ENCODE data around the gene ABHD16A. TPM values are rescaled to one million over a fixed set of nuclear protein-coding genes. Genes with fewer than 3 reads are reported as not detected.

Gene ABHD16A
- total RNA-seq, 1 donor from 2014 or later, result 50.0 TPM

GRCh38 chr6:31655349-31656237, 47.5 kb downstream of the ABHD16A start, which contains the start of gene APOM:
APOM (plus strand) TSS chr6:31655894; CDS start chr6:31655967, 73 bp downstream.

Other genes with a start within 250 kb of the ABHD16A start
- 11.6 and 21.9 TPM in 2 replicates for gene MICB, start 205.2 kb downstream of the ABHD16A start, total RNA-seq
- gene MCCD1, start 174.4 kb downstream of the ABHD16A start, total RNA-seq, result not detected in 2 replicates
- 355 and 485 TPM in 2 replicates for gene DDX39B, start 161.3 kb downstream of the ABHD16A start, total RNA-seq
- gene ATP6V1G2, start 156.7 kb downstream of the ABHD16A start, total RNA-seq, result 2.0 and 3.0 TPM in 2 replicates
- gene NFKBIL1, start 155.7 kb downstream of the ABHD16A start, total RNA-seq, result 26.0 and 36.1 TPM in 2 replicates
- not detected in 2 replicates for gene LTA, start 131.0 kb downstream of the ABHD16A start, total RNA-seq
- not detected in 2 replicates for gene TNF, start 127.8 kb downstream of the ABHD16A start, total RNA-seq
- 0.25 TPM in 1 of 2 replicates, not detected in the other for gene LTB, start 120.9 kb downstream of the ABHD16A start, total RNA-seq
- gene LST1, start 117.0 kb downstream of the ABHD16A start, total RNA-seq, result not detected in 2 replicates
- gene NCR3, start 110.3 kb downstream of the ABHD16A start, total RNA-seq, result not detected in 2 replicates
- not detected in 2 replicates for gene AIF1, start 88.1 kb downstream of the ABHD16A start, total RNA-seq
- 42.2 and 46.1 TPM in 2 replicates for gene PRRC2A, start 82.6 kb downstream of the ABHD16A start, total RNA-seq
- gene BAG6, start 50.7 kb downstream of the ABHD16A start, total RNA-seq, result 122 and 128 TPM in 2 replicates
- gene APOM, start 47.4 kb downstream of the ABHD16A start, total RNA-seq, result 0.89 and 1.2 TPM in 2 replicates
- gene C6orf47, start 42.5 kb downstream of the ABHD16A start, total RNA-seq, result 22.6 and 28.4 TPM in 2 replicates
- 13.0 and 18.5 TPM in 2 replicates for gene GPANK1, start 38.3 kb downstream of the ABHD16A start, total RNA-seq
- gene CSNK2B, start 37.2 kb downstream of the ABHD16A start, total RNA-seq, result 82.2 and 114 TPM in 2 replicates
- gene LY6G5B, start 33.3 kb downstream of the ABHD16A start, total RNA-seq, result 3.0 and 3.4 TPM in 2 replicates
- 0.33 and 0.37 TPM in 2 replicates for gene LY6G5C, start 22.3 kb downstream of the ABHD16A start, total RNA-seq
- not detected in 2 replicates for gene LY6G6F, start 3.5 kb upstream of the ABHD16A start, total RNA-seq
- gene LY6G6D, start 12.0 kb upstream of the ABHD16A start, total RNA-seq, result not detected in 2 replicates
- not detected in 2 replicates for gene LY6G6C, start 18.4 kb upstream of the ABHD16A start, total RNA-seq
- not detected in 2 replicates for gene MPIG6B, start 20.0 kb upstream of the ABHD16A start, total RNA-seq
- gene DDAH2, start 26.0 kb upstream of the ABHD16A start, total RNA-seq, result 39.3 and 81.0 TPM in 2 replicates
- gene CLIC1, start 33.2 kb upstream of the ABHD16A start, total RNA-seq, result 791 and 1,362 TPM in 2 replicates
- 13.0 and 21.6 TPM in 2 replicates for gene MSH5, start 36.7 kb upstream of the ABHD16A start, total RNA-seq
- 1.00 and 1.2 TPM in 2 replicates for gene SAPCD1, start 59.3 kb upstream of the ABHD16A start, total RNA-seq
- 0.11 and 0.25 TPM in 2 replicates for gene VWA7, start 74.0 kb upstream of the ABHD16A start, total RNA-seq
- 68.7 and 88.5 TPM in 2 replicates for gene VARS1, start 92.4 kb upstream of the ABHD16A start, total RNA-seq
- gene LSM2, start 103.6 kb upstream of the ABHD16A start, total RNA-seq, result 34.9 and 48.9 TPM in 2 replicates
- 0.89 and 1.7 TPM in 2 replicates for gene HSPA1L, start 112.0 kb upstream of the ABHD16A start, total RNA-seq
- gene HSPA1A, start 112.2 kb upstream of the ABHD16A start, total RNA-seq, result 60.4 and 107 TPM in 2 replicates
- gene HSPA1B, start 124.4 kb upstream of the ABHD16A start, total RNA-seq, result 94.5 and 181 TPM in 2 replicates
- 72.7 and 128 TPM in 2 replicates for gene NEU1, start 159.5 kb upstream of the ABHD16A start, total RNA-seq
- 0.25 TPM in 1 of 2 replicates, not detected in the other for gene SLC44A4, start 175.7 kb upstream of the ABHD16A start, total RNA-seq
- gene EHMT2, start 194.4 kb upstream of the ABHD16A start, total RNA-seq, result 74.0 and 94.5 TPM in 2 replicates
- gene ZBTB12, start 198.8 kb upstream of the ABHD16A start, total RNA-seq, result 4.9 and 8.1 TPM in 2 replicates
- gene C2, start 224.4 kb upstream of the ABHD16A start, total RNA-seq, result 0.77 and 2.0 TPM in 2 replicates
- 2.3 and 5.6 TPM in 2 replicates for gene CFB, start 242.8 kb upstream of the ABHD16A start, total RNA-seq

Data from uterine smooth muscle cell (primary cell).